Dedifferentiated amniotic fluid mesenchymal stem cell (primary cell): Measurements from ENCODE around the gene ENOX1.

Source experiments
- DNase-seq: peaks from one replicate; pipeline ENCODE4 v3.0.0-alpha.2; 2016; ENCODE audit errors: extremely low spot score

Gene ENOX1

DNA sequence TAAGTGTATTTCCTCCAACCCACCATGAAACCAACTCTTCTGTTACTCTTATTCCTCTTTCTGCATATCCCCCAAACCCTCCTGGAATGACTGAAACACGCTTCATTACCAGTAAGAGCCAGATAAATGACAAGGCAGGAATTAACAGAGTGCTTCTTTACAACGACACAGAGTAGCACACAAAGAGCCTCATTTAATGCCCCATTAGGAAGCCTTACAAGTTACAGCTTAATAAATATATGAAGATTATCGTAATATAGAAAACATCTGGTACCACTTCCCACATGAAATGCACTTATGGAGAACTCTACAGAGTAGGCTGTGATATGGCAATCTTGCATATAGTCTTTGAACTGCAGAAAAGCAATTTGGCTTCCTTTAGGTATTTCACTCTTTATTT lies 116.8 kb downstream of the ENOX1 start:
- DNase-seq = no peak

DNA sequence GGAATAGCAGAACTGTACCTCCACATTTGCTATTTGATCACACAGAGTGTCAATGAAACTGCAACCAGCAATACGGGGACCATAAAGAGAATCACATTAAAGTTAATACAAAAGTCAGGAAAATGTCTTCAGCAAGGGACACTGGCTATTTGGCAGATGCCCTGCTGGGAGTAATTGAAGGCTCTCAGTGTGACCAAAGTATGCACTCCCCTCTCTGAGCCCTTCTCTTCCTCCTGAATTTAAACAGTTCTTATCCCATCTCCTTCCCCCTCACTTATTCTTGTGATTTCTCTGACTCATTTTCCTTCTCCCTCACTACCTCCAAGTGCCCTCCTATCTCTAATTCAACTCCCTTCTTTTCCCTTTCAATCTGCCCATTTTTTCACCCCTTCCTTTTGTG lies 117.7 kb downstream of the ENOX1 start:
- DNase-seq = no peak

DNA sequence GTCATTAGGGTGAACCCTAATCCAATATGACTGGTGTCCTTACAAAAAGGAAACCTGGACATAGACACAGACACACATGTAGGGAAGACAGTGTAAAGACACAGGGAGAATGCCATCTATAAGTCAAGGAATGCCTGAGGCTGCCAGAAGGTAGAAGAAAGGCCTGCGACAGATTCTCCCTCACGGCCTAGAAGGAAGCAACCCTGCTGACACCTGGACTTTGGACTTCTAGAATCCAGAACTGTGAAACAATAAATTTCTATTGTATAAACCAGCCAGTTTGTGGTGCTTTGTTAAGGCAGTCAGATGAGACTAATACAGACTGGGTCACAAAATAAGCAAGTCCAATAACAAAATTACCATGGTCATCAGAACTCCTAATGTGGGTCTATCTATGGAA lies 120.4 kb downstream of the ENOX1 start:
- no peak for DNase-seq

DNA sequence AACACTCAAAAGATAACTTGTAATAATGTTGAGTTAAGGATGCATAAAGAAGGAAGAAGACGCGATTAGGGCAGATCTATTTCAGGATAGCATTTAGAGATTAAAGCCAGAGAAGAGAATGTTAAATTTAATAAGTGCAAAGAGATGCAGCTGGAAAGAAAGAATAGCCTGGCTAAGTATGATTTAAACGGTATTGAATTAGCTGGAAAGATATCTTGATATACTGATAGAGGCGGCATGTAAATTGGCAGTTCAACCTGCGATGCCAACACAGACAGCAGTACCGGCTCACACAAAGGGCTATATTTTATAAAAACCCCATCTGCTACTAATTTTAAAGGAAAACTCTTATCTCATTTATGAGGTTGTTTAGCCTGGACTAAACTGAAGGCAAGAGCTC lies 121.4 kb downstream of the ENOX1 start:
- no peak for DNase-seq

DNA sequence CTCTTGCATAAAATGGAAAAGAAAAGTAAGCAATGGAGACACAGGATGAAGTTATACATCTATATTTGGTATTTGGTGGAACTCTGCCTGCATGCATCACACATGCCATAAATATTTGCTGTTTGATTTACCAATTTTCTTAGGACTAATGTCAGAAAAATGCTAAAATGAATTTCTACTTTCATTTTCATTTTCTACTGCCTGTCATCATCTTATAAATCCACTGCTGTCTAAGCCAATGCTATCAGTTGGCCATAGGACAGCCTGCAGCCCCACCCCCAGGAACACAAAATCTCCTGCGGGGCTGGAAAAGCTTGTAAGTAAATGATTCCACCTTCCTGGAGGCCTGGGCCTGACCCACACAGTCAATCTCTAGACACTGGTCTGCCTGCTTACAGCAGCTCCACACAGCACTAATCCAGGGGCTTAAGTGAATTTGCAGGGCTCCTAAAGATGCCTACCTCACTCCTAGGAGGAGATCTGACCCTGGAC lies 122.0 kb downstream of the ENOX1 start:
- peak; percentile 74 for DNase-seq

DNA sequence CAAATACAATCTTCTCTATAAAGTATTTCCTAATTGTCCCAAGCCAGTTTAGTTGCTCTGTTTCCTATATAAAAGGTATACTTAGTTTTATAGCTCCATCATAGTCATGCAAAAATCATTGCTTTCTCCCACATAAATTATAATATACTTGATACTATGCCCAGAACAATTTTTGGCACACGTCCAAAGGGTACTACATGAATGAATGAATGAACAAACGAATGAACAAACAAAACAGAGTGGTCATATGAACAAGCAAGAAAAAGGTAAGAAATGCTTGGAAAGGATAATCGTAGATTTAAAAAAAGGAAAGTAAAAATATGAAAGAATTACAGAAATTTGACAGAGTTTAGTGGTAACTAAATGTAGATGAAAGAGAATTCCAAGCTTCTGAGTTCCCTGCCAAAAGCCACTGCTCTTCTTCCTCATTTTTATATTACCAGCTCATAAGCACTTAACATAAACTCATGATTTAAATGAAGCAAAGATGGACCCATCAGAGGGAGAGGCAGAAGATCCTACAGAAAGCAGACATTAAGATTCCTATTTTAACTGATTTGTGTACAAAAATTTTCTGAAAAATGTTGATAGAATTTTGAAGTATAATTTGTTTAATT lies 123.2 kb downstream of the ENOX1 start:
- DNase-seq = peak; percentile 49

DNA sequence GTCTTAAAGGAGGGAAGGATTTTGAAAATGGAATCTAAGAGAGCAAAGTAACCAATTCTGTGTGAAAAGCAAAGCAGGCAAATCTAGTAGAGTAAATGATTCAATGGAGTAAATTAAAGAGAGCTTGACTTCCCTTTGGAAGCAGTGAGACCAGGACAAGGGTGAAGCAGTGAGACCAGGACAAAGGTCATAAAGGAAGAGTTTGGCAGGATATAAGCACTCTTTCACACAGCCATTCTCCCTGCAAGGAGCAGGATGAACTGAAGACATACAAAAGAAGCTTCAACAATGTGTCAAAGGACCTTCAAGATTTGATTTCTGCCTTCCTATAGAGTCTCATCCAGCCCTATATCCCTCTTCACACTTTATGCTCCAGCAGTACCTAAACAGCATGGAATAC lies 123.8 kb downstream of the ENOX1 start:
- no peak for DNase-seq

DNA sequence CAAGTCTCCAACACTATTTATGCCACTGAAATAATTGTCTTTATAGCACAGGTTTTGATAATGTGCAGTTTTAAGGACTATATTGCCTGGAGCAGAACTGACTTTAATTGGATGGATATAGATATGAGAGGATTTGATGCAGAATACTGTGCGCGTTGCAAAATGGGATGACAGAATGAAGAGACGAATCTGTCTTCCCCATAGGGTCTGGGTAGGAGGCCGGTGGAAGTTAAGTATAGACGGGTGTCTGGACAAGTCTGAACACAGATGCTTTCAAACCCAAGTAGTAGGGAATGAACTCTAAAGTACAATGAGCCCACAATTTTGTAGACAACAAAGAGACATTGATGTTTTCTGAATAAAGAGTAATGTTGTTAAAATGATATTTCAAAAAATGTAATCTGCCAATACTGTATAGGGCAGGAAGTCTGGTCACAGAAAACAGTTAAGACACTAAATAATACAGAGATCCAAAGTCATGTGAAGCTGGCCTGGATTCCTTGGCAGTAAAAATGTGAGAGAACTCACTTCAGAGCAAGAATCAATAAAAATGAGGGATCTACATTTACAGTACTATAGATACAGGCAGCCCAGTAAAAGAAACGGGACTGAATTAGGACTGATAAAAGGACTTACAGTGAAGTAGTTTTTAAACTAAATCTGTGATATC lies 125.5 kb downstream of the ENOX1 start:
- DNase-seq = no peak

DNA sequence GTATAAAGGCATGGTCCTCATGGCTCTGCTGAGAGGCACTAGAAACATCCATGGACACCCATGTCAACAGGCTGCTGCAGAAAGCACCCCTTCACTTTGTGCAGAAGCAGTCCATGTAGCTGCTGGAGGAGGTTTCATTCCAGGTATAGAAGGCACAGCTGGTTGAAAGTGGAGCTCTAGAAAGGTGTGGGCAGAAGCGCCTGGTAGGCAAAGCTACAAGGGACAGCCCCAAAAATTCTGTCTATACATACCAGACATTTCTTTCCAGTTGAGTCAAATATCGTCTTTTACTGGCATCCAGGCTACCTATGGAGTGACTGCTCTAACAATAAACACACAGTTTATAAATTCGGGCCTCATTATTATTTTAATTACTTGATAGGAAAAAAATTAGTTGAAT lies 129.3 kb downstream of the ENOX1 start:
- DNase-seq = no peak

DNA sequence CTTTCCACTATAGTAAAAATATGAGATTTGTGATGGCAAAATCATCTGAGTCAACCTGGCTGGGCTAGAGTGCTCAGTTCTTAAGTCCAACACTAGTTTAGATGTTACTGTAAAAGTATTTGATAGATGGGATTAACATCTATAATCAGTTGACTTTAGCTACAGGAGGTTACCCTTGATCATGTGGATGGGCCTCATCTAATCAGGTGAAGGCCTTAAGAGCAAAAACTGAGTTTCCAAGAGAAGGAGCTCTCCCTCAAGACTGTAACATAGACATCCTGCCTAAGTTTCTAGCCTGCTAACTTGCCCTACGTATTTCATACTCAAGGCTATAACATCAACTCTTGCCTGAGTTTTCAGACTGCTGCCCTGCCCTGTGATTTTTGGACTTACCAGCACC lies 132.8 kb downstream of the ENOX1 start:
- no peak for DNase-seq

DNA sequence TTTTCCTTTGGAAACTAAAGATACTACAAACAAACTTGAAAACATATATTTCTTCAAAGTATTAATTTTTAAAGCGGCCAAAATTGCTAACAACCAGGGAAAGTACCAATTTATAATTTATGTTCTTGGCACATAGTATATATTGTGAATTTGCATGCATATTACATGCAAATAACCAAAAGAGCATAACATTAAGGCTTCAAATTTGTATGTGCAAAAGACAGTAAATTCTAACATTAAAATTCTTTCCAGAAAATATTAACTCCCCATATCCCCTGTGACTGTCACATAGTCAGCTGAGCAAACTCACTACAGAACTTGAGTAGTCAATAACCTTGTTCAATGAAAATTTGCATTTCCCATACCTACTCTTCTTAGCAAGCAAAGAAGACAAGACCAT lies 133.4 kb downstream of the ENOX1 start:
- no peak for DNase-seq

DNA sequence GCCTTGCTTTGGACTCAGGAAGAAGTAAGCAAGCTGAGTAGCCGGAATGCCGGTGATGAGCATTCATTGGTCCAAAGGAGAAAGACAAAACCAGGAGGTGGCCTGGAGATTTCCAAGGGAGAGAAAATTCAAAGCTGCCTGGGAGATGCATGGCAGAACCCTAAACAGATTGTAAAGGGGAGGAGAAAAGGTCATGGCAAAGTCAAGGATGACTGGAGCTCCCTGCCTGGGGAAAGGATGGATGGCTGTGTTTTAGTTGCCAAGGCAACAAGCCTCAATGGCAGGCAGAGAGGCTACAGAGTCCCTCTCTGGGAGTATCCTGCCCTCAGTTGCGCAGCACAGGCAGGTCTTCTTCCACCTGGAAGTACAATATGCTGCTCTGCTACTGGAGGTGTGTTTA lies 134.0 kb downstream of the ENOX1 start:
- DNase-seq = no peak

DNA sequence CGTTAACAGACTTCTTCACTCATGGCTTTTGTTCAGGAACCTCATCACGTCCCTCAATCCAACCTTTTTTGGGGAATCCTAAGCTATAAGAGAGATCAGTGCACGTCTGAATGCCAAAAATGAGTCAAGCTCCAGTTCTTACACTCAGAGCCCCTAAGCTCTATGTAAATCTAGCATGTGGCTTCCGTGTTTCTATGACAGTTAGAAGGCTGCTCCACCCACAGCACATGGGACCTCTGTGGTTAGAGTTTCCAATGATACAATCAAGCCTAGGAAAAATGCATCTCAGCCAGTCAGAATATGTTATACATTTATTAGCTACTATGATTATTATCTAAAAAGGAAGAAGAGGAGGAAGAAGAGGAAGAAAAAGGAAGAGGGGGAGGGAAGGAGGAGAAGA lies 135.9 kb downstream of the ENOX1 start:
- DNase-seq = no peak

DNA sequence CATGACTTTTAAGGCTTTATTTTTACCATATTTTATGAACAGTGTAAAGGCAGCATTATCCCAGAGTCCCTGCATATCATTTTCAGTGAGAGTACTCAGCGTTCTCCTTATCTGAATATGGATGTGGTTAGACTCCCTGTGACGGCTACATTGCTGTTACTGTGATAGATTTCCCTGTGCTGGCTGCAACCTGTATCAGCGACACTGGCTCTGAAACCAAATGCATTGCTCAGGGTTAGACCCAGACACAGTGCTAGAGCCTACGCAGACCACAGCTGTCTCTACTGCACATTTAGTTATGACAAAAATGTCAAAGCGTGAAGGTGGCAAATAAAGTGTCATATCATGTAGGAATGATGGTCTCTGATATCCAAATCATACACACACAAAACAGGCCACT lies 138.0 kb downstream of the ENOX1 start:
- no peak for DNase-seq

DNA sequence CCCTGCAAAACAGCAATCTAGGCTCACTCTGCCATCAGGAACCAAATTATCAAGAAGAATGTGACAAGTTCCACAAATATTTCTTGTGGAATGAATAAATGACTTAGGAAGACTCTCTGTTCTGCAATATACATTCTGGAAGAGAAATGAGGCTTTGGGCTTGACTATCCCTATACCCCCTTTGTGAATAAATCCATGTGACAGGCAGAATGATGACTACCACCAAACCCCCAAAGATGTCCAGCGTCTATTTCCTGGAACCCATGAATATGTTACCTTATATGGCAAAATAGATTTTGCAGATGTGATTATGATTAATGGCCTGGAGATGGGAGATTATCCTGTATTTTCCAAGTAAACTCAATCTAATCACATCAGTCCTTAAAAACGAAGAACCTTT lies 139.3 kb downstream of the ENOX1 start:
- DNase-seq = no peak

DNA sequence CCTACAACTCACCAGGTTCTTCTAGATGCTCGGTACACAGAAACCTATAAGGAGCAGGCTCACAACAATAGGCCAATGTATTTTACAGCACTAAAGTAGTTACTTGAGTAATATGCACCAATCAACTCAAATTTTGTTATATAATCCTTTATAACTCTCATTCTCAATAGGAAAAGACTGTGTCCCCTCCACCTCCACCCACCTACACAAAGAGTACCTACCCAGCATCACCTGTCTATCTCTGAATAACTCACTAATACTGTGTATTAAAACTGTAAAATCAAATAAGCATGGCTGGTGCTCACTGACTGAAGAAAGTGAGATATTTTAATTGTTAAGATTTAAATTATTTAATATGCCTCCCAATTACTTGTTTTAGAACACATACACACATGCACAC lies 146.3 kb downstream of the ENOX1 start:
- DNase-seq = no peak

DNA sequence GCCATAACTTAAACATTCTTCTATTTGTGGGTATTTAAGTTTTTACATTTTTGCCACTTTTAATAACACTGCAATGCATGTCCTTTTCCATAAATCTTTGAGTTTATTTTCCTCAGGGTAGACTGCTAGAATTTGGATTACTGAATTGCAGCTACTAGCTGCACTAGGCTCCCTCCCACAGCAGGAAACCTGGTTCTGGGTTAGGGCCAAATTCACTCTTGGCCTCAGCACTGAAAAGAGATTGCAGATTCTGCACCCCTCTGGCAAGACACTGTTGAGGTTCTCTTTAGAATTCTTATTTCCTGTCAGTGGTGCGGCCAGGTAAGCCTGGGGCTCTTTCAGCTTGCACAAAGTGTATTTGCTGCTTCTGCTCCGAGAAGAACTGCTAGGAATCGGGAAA lies 155.7 kb downstream of the ENOX1 start:
- DNase-seq = no peak

DNA sequence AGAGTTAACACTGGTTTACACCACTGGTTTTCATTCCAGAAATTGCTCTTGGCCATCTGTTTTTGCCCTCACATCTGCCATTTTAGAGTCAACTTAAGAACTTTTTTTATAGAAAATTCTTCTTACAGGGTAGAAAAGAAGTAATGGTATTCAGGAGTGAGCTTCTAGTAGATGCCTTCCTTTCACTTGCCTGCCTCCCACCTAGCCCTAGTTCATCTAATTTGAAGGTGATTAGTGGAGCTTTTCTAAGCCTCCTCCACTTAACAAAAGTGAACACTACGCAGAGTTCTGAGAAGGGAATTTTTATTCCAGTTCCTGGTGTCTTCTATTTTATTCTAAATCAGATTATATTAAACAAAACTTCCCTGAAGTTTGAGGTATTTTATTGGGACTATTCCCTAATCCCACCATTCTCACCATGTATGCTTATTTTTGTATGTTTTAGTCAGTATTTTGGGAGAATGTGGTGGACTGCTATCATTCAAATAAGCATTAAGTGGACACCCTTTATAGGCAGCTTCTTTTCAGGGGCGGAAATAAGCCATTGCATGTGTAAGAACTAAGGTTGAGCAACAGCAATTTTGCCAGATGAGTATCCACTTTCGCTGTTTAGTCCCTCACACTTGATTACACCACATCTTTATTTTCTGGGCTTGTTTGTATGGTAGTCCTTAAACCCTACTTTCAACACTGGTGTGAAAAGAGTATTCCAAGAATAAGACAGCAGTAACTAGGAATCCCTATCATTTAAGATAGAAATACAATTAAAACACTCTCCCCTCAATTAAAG lies 156.9 kb downstream of the ENOX1 start:
- DNase-seq = no peak

DNA sequence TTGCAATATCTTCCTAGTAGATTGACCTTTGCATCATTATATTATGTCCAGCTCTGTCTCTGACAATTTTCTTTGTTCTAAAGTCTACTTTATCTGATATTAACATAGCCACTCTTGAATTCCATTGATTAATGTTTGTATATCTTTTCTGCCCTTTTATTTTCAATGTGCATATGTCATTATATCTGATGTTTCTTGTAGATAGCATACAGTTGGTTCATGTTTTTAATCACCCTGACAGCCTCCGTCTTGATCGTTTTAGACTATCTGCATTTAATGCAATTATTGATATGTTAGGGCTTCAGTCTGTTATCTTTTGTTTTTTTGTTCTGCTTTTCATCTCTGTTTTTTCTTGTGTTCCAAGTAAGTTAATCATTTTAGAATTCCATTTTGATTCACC lies 159.8 kb downstream of the ENOX1 start:
- no peak for DNase-seq

DNA sequence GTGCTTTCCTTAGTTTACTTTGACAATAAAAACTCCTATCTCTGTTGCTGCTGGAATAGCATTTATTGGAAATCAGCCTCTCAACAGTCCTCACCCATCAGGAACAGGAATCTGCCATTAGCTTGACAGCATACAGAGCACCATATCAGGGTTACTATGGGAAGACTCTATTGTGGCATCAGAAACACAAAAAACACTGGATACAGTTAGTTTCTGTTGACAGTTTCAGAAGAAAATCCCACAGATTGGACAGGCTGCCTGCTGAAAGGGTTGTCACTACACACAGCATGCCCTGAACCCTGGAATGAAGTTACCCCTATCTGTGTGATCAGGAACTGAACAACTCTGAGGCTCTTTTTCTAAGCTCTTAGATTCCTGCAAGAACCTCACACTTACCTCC lies 172.7 kb downstream of the ENOX1 start:
- no peak for DNase-seq

DNA sequence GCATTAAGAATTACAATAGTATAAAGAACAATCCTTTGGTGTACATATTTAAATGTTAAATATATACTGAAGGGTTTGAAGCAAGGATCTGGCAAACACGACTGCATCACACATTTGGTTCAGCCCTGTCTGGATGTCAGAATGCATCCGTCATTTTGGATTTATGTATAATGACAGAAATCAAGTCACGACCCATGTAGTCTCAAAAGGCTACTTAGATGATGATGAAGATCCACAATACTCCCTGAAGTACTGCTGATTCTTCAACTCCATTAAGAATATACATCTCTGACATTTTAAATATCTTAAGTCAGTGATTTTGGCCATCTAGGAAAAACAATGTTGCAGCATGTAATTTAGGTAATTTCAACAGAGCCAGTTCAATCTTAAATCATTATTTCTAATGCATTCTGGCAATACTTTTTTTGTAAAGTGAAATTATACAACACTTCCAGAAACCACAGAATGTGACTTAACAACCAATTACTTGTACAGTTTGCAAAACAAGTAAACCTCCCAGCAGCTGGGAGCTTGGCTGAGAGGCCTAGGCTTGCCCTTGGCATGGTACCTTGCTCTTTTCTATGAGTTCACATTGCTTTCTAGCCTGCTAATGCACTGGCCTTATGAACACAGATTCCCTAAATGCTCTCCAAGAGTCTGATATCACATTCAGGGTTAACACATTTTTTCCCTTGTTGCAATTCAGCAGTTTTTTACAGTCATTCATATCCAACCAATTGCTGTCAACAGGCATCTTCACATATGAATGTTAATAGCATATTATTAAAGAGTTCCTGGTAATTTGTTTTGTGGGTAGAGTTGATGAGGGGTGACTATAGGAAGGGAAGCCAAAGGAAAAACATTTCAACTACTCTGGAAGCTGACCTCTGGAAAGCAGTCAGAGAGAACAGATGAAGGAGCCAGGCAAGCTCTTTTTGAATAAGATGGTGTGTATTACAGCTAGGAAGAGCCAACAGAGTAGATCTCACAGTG lies 175.2 kb downstream of the ENOX1 start:
- no peak for DNase-seq
